SH-SY5Y (cell line): ENCODE results near the gene OR5H1.

Experiments used
- GATA2 ChIP-seq: IDR thresholded peaks from 2 replicates; pipeline ENCODE4 v1.6.1; 2011; ENCODE audit warnings: mild to moderate bottlenecking, low read depth, low read length
- GATA3 ChIP-seq: IDR thresholded peaks from 2 replicates; pipeline ENCODE4 v1.6.1; 2011; ENCODE audit warnings: low read depth, mild to moderate bottlenecking, low read length, moderate library complexity

GRCh38 chr3:98115717-98116116 lies 14.8 kb upstream of the OR5H1 start:
- TF ChIP-seq GATA2 (no peak), GATA3 (no peak)
